Activated B cell treated with CpG ODN at 0.5 μM for 24 hours (primary cell): Measurements from ENCODE around the gene PYCARD. TPM values are rescaled to one million over a fixed set of nuclear protein-coding genes. Genes with fewer than 3 reads are reported as not detected.
"Not testable (repeated sequence)": the region's sequence is repeated elsewhere in the genome, so short reads cannot be mapped to it uniquely, and the experiment has no call there.

Experiments used
- ATAC-seq: fragments of 200-7000 bp; cut with Tn5 transposase; one replicate; pipeline ENCODE4 v1.10.0; 2021; ENCODE audit warnings: low read depth, mild to moderate bottlenecking, moderate library complexity
- CTCF ChIA-PET: fragments of 350-600 bp; sonication (Branson Sonifier 250); formaldehyde crosslinking; loops from one replicate; lab custom pipeline; 2021; ENCODE audit warnings: antibody characterized with exemption; lab: Charles Lee
- POLR2A ChIA-PET: fragments of 350-600 bp; sonication (Branson Sonifier 250); formaldehyde crosslinking; loops from one replicate; lab custom pipeline; 2021; ENCODE audit warnings: antibody characterized with exemption; lab: Charles Lee
- DNase-seq: peaks from one replicate; pipeline ENCODE4 v3.0.0; 2022
- H3K27ac Mint-ChIP-seq: one replicate; pipeline ENCODE4 v1.8.0; 2020; ENCODE audit warnings: mixed read lengths
- H3K27me3 Mint-ChIP-seq: one replicate; pipeline ENCODE4 v1.8.0; 2021; ENCODE audit warnings: mixed read lengths
- H3K36me3 Mint-ChIP-seq: one replicate; pipeline ENCODE4 v1.8.0; 2021; ENCODE audit warnings: low read depth, mixed read lengths
- H3K4me1 Mint-ChIP-seq: one replicate; pipeline ENCODE4 v1.8.0; 2021; ENCODE audit warnings: mixed read lengths
- H3K4me3 Mint-ChIP-seq: one replicate; pipeline ENCODE4 v1.8.0; 2020; ENCODE audit warnings: mild to moderate bottlenecking, mixed read lengths
- H3K9me3 Mint-ChIP-seq: one replicate; pipeline ENCODE4 v1.8.0; 2020; ENCODE audit warnings: mixed read lengths
- CTCF ChIP-seq: fragments of 200-600 bp; IDR thresholded peaks from one replicate; pipeline ENCODE4 v1.8.0; 2022; ENCODE audit warnings: antibody characterized with exemption, mild to moderate bottlenecking
- intact Hi-C: fragments of 100-400 bp; cut with micrococcal nuclease; formaldehyde crosslinking; loops from one replicate; pipeline ENCODE4 v1.15.1; 2024
- total RNA-seq: library from RNA; stranded (reverse); gene quantifications from 2 replicates; pipeline ENCODE4 v1.2.3, GENCODE V29; 2022

PYCARD gene
- total RNA-seq, 1 donor from 2014 or later = 21.7 TPM

GRCh38 chr16:31199430-31200041, 3.0 kb downstream of the PYCARD start:
- ATAC-seq = no peak
- TF ChIP-seq CTCF = no peak
- H3K27ac Mint-ChIP-seq = peak overlapping the region; percentile 13
- H3K27me3 Mint-ChIP-seq = no peaks in the 10 kb centered on the region
- no peaks in the 10 kb centered on the region for H3K9me3 Mint-ChIP-seq
- H3K4me1 Mint-ChIP-seq = peaks cover 54% of the 10 kb centered on the region
- intact Hi-C loops = loop anchor here (2.0 to 5.0 kb wide), 3 partner anchors 43 to 243 kb away; partner anchors contain the start of genes ITGAM and ZNF843
- peak overlapping the region; percentile 36 for H3K4me3 Mint-ChIP-seq
- ChIA-PET POLR2A (interaction anchor here (1.1 to 7.0 kb wide), 3 partner anchors 21 to 259 kb away, joined by 4 to 146 read pairs (median 19); partner anchors contain the start of genes ARMC5 and FUS), CTCF (no interaction called here)
- no peak for DNase-seq
- peaks cover 53% of the 10 kb centered on the region for H3K36me3 Mint-ChIP-seq

- intact Hi-C loops = no loop called here
- DNase-seq (no peak), ATAC-seq (no peak)
- Mint-ChIP-seq H3K27me3 (no peaks in the 10 kb centered on the region), H3K27ac (peak overlapping the region; percentile 13), H3K4me1 (peaks cover 47% of the 10 kb centered on the region), H3K4me3 (no peak overlapping the region), H3K36me3 (peaks cover 63% of the 10 kb centered on the region), H3K9me3 (no peaks in the 10 kb centered on the region)
- no peak for TF ChIP-seq CTCF
- ChIA-PET POLR2A (interaction anchor here (0.6 to 7.0 kb wide), 6 partner anchors 13 to 441 kb away, joined by 3 to 146 read pairs (median 4); partner anchors contain the start of gene FUS), CTCF (no interaction called here)
Observed at GRCh38 chr16:31198207-31198882, 4.2 kb downstream of the PYCARD start.

- no peak overlapping the region for H3K4me3 Mint-ChIP-seq
- DNase-seq (no peak), ATAC-seq (no peak)
- peaks cover 79% of the 10 kb centered on the region for H3K36me3 Mint-ChIP-seq
- peaks cover 47% of the 10 kb centered on the region for H3K4me1 Mint-ChIP-seq
- intact Hi-C loops = no loop called here
- H3K27me3 Mint-ChIP-seq = no peaks in the 10 kb centered on the region
- TF ChIP-seq CTCF = no peak
- CTCF ChIA-PET = no interaction called here
- POLR2A ChIA-PET = interaction anchor here (0.5 to 1.2 kb wide), 4 partner anchors 16 to 58 kb away, joined by 3 to 6 read pairs (median 4); partner anchors contain the start of gene FUS
- no peaks in the 10 kb centered on the region for H3K9me3 Mint-ChIP-seq
- no peak overlapping the region for H3K27ac Mint-ChIP-seq
Observed at GRCh38 chr16:31196324-31197088, 6.1 kb downstream of the PYCARD start.

GRCh38 chr16:31195861-31196260, 6.7 kb downstream of the PYCARD start:
- POLR2A ChIA-PET = interaction anchor here (1.2 kb wide), 1 partner anchor 15 kb away, joined by 5 read pairs; the partner anchor contains the start of gene FUS
- DNase-seq, H3K9me3 Mint-ChIP-seq, H3K27me3 Mint-ChIP-seq, H3K4me3 Mint-ChIP-seq, H3K27ac Mint-ChIP-seq, ATAC-seq, CTCF ChIA-PET, intact Hi-C loops: not testable (repeated sequence)
- peaks cover 47% of the 10 kb centered on the region for H3K4me1 Mint-ChIP-seq
- H3K36me3 Mint-ChIP-seq = peaks cover 83% of the 10 kb centered on the region

- Mint-ChIP-seq H3K36me3 (peaks cover 90% of the 10 kb centered on the region), H3K4me3 (no peak overlapping the region), H3K27ac (no peak overlapping the region)
Observed at GRCh38 chr16:31194898-31195297, 7.7 kb downstream of the PYCARD start.

More at GRCh38 chr16:31194898-31195297, 7.7 kb downstream of the PYCARD start:
- POLR2A ChIA-PET = interaction anchor here (1.2 to 4.0 kb wide), 3 partner anchors 7 to 14 kb away, joined by 5 to 13 read pairs (median 10); partner anchors contain the start of genes FUS and PYCARD
- no peak for TF ChIP-seq CTCF
- CTCF ChIA-PET = no interaction called here
- intact Hi-C loops = no loop called here
- Mint-ChIP-seq H3K4me1 (peaks cover 43% of the 10 kb centered on the region), H3K27me3 (no peaks in the 10 kb centered on the region), H3K9me3 (no peaks in the 10 kb centered on the region)
- DNase-seq (no peak), ATAC-seq (no peak)
